ENCODE data around the gene KIAA1586.

Gene KIAA1586

GRCh38 chr6:57075092-57075491 is 28.6 kb downstream of the KIAA1586 start:
- no peaks in the 10 kb centered on the region for H3K36me3 ChIP-seq (ENCODE audit: low read depth)
- no peak for ATAC-seq (ENCODE audit: low read depth)
- no peaks in the 10 kb centered on the region for H3K4me1 ChIP-seq (ENCODE audit: insufficient read depth, poor library complexity, severe bottlenecking)
- no peak overlapping the region for H3K27ac ChIP-seq (ENCODE audit: poor library complexity, severe bottlenecking)
- DNase-seq (ENCODE audit: low spot score) = no peak
- no peaks in the 10 kb centered on the region for H3K9me3 ChIP-seq (ENCODE audit: severe bottlenecking)
- H3K27me3 ChIP-seq (ENCODE audit: insufficient read depth, poor library complexity, severe bottlenecking) = no peaks in the 10 kb centered on the region
- H3K4me3 ChIP-seq (ENCODE audit: severe bottlenecking) = no peak overlapping the region
- no peak for TF ChIP-seq CTCF (IDR thresholded peaks at IDR 0.05; ENCODE audit: poor library complexity, severe bottlenecking)

GRCh38 chr6:57078531-57079207 is 32.2 kb downstream of the KIAA1586 start:
- Histone ChIP-seq H3K36me3 (ENCODE audit: low read depth) (no peaks in the 10 kb centered on the region), H3K9me3 (ENCODE audit: severe bottlenecking) (no peaks in the 10 kb centered on the region), H3K4me1 (ENCODE audit: insufficient read depth, poor library complexity, severe bottlenecking) (no peaks in the 10 kb centered on the region), H3K27ac (ENCODE audit: poor library complexity, severe bottlenecking) (no peak overlapping the region), H3K4me3 (ENCODE audit: severe bottlenecking) (no peak overlapping the region), H3K27me3 (ENCODE audit: insufficient read depth, poor library complexity, severe bottlenecking) (no peaks in the 10 kb centered on the region)
- ATAC-seq (ENCODE audit: low read depth) (no peak), DNase-seq (ENCODE audit: low spot score) (no peak)
- TF ChIP-seq CTCF (IDR thresholded peaks at IDR 0.05; ENCODE audit: poor library complexity, severe bottlenecking) = no peak

- Histone ChIP-seq H3K4me3 (ENCODE audit: severe bottlenecking) (no peak overlapping the region), H3K9me3 (ENCODE audit: severe bottlenecking) (no peaks in the 10 kb centered on the region), H3K27me3 (ENCODE audit: insufficient read depth, poor library complexity, severe bottlenecking) (no peaks in the 10 kb centered on the region), H3K4me1 (ENCODE audit: insufficient read depth, poor library complexity, severe bottlenecking) (peaks cover 5% of the 10 kb centered on the region), H3K27ac (ENCODE audit: poor library complexity, severe bottlenecking) (no peak overlapping the region), H3K36me3 (ENCODE audit: low read depth) (no peaks in the 10 kb centered on the region)
- no peak for TF ChIP-seq CTCF (IDR thresholded peaks at IDR 0.05; ENCODE audit: poor library complexity, severe bottlenecking)
- DNase-seq (ENCODE audit: low spot score) (no peak), ATAC-seq (ENCODE audit: low read depth) (no peak)
Measured at GRCh38 chr6:57085471-57085870, 39.0 kb downstream of the KIAA1586 start.

GRCh38 chr6:57086843-57087242 is 40.4 kb downstream of the KIAA1586 start:
- ATAC-seq (ENCODE audit: low read depth) (no peak), DNase-seq (ENCODE audit: low spot score) (no peak)
- peaks cover 6% of the 10 kb centered on the region for H3K36me3 ChIP-seq (ENCODE audit: low read depth)
- peaks cover 11% of the 10 kb centered on the region for H3K4me1 ChIP-seq (ENCODE audit: insufficient read depth, poor library complexity, severe bottlenecking)
- no peak overlapping the region for H3K27ac ChIP-seq (ENCODE audit: poor library complexity, severe bottlenecking)
- no peak for TF ChIP-seq CTCF (IDR thresholded peaks at IDR 0.05; ENCODE audit: poor library complexity, severe bottlenecking)
- H3K27me3 ChIP-seq (ENCODE audit: insufficient read depth, poor library complexity, severe bottlenecking) = no peaks in the 10 kb centered on the region
- no peak overlapping the region for H3K4me3 ChIP-seq (ENCODE audit: severe bottlenecking)
- H3K9me3 ChIP-seq (ENCODE audit: severe bottlenecking) = no peaks in the 10 kb centered on the region

- no peak for TF ChIP-seq CTCF (IDR thresholded peaks at IDR 0.05; ENCODE audit: poor library complexity, severe bottlenecking)
- peaks cover 22% of the 10 kb centered on the region for H3K4me1 ChIP-seq (ENCODE audit: insufficient read depth, poor library complexity, severe bottlenecking)
- no peaks in the 10 kb centered on the region for H3K27me3 ChIP-seq (ENCODE audit: insufficient read depth, poor library complexity, severe bottlenecking)
- H3K27ac ChIP-seq (ENCODE audit: poor library complexity, severe bottlenecking) = no peak overlapping the region
- DNase-seq (ENCODE audit: low spot score) (no peak), ATAC-seq (ENCODE audit: low read depth) (no peak)
- peaks cover 17% of the 10 kb centered on the region for H3K36me3 ChIP-seq (ENCODE audit: low read depth)
- no peak overlapping the region for H3K4me3 ChIP-seq (ENCODE audit: severe bottlenecking)
- H3K9me3 ChIP-seq (ENCODE audit: severe bottlenecking) = no peaks in the 10 kb centered on the region
Measured at GRCh38 chr6:57087916-57088315, 41.4 kb downstream of the KIAA1586 start.
